DOHH2 (cell line): ENCODE data around the gene CAB39.

Source experiments
- H3F3A ChIP-seq: fragments of 200-600 bp; sonication (generic), shearing (Covaris generic); 2 replicates; pipeline ENCODE4 v1.6.0; 2016; ENCODE audit warnings: antibody characterized with exemption, mild to moderate bottlenecking; ENCODE audit not compliant: control insufficient read depth, insufficient read depth
- H3K27ac ChIP-seq: fragments of 200-600 bp; sonication (generic); 2 replicates; pipeline ENCODE4 v1.5.1; 2014; ENCODE audit warnings: low read depth, mild to moderate bottlenecking, low read length, moderate library complexity
- H3K27me3 ChIP-seq: fragments of 200-600 bp; sonication (generic); 2 replicates; pipeline ENCODE4 v1.6.1; 2014; ENCODE audit warnings: mild to moderate bottlenecking, low read length, mixed read lengths; ENCODE audit not compliant: control insufficient read depth
- H3K36me3 ChIP-seq: fragments of 200-600 bp; sonication (generic); 2 replicates; pipeline ENCODE4 v1.6.1; 2014; ENCODE audit warnings: mild to moderate bottlenecking, low read length, moderate library complexity, mixed read lengths; ENCODE audit not compliant: control insufficient read depth
- H3K4me1 ChIP-seq: fragments of 200-600 bp; sonication (generic); 2 replicates; pipeline ENCODE4 v1.6.1; 2014; ENCODE audit warnings: mild to moderate bottlenecking, low read length, mixed read lengths; ENCODE audit not compliant: control insufficient read depth
- H3K4me2 ChIP-seq: fragments of 200-600 bp; sonication (generic); 2 replicates; pipeline ENCODE4 v1.6.0; 2014; ENCODE audit warnings: mild to moderate bottlenecking, low read length, moderate library complexity
- H3K4me3 ChIP-seq: fragments of 200-600 bp; sonication (generic); 2 replicates; pipeline ENCODE4 v1.5.1; 2014; ENCODE audit warnings: mild to moderate bottlenecking, low read length, mixed read lengths
- H3K79me2 ChIP-seq: fragments of 200-600 bp; sonication (generic); 2 replicates; pipeline ENCODE4 v1.6.1; 2014; ENCODE audit warnings: mild to moderate bottlenecking, low read length, mixed read lengths; ENCODE audit not compliant: control insufficient read depth
- H3K9me2 ChIP-seq: fragments of 200-600 bp; sonication (generic); replicated peaks from 2 replicates; pipeline ENCODE4 v1.6.1; 2014; ENCODE audit warnings: mild to moderate bottlenecking, low read length, mixed read lengths; ENCODE audit not compliant: control insufficient read depth
- H3K9me3 ChIP-seq: fragments of 200-600 bp; sonication (generic); 2 replicates; pipeline ENCODE4 v1.6.1; 2014; ENCODE audit warnings: antibody characterized with exemption, low read length, mixed read lengths; ENCODE audit not compliant: control insufficient read depth, insufficient read depth
- H4K20me1 ChIP-seq: fragments of 200-600 bp; sonication (generic); 2 replicates; pipeline ENCODE4 v1.6.0; 2014; ENCODE audit warnings: low read depth, mild to moderate bottlenecking, antibody characterized with exemption, low read length, moderate library complexity; ENCODE audit not compliant: control insufficient read depth, insufficient read depth
- CTCF ChIP-seq: fragments of 200-600 bp; sonication (generic); IDR thresholded peaks from one replicate; pipeline ENCODE4 v1.5.1; 2014; ENCODE audit warnings: antibody characterized with exemption, mild to moderate bottlenecking, low read depth, low read length; ENCODE audit not compliant: poor library complexity, severe bottlenecking
- EZH2phosphoT487 ChIP-seq: fragments of 200-600 bp; sonication (generic); IDR thresholded peaks from 2 replicates; pipeline ENCODE4 v1.6.1; 2017; ENCODE audit warnings: borderline replicate concordance, mild to moderate bottlenecking, antibody characterized with exemption, low read length, moderate library complexity, mixed read lengths

The CAB39 gene

GRCh38 chr2:230762317-230762896 lies 49.8 kb downstream of the CAB39 start:
- no peak overlapping the region for H3K4me3 ChIP-seq
- H3K4me1 ChIP-seq: peaks cover 8% of the 10 kb centered on the region
- 0 out of 2 replicates have a peak, but pooled peaks cover 4% of the 10 kb centered on the region for H4K20me1 ChIP-seq
- H3K27ac ChIP-seq: no peak overlapping the region
- H3K9me2 ChIP-seq: no peaks in the 10 kb centered on the region
- H3K79me2 ChIP-seq: peaks cover 23% of the 10 kb centered on the region
- H3K4me2 ChIP-seq: no peak overlapping the region
- no peaks in the 10 kb centered on the region for H3K9me3 ChIP-seq
- H3K36me3 ChIP-seq: peaks cover 47% of the 10 kb centered on the region
- TF ChIP-seq EZH2phosphoT487 (no peak), CTCF (peak; percentile 63)
- H3F3A ChIP-seq: no peaks in the 10 kb centered on the region
- H3K27me3 ChIP-seq: no peaks in the 10 kb centered on the region

- H4K20me1 ChIP-seq: 0 out of 2 replicates have a peak, but pooled peaks cover 4% of the 10 kb centered on the region
- H3K9me2 ChIP-seq: no peaks in the 10 kb centered on the region
- H3F3A ChIP-seq: no peaks in the 10 kb centered on the region
- H3K9me3 ChIP-seq: no peaks in the 10 kb centered on the region
- H3K79me2 ChIP-seq: peaks cover 4% of the 10 kb centered on the region
- H3K4me3 ChIP-seq: no peak overlapping the region
- no peaks in the 10 kb centered on the region for H3K27me3 ChIP-seq
- H3K4me1 ChIP-seq: peaks cover 6% of the 10 kb centered on the region
- peaks cover 53% of the 10 kb centered on the region for H3K36me3 ChIP-seq
- H3K4me2 ChIP-seq: no peak overlapping the region
- H3K27ac ChIP-seq: no peak overlapping the region
- no peak for TF ChIP-seq EZH2phosphoT487
- no peak for TF ChIP-seq CTCF
Observed at GRCh38 chr2:230764346-230764745, 51.7 kb downstream of the CAB39 start.

GRCh38 chr2:230765611-230766300 lies 53.1 kb downstream of the CAB39 start:
- H3K9me2 ChIP-seq: no peaks in the 10 kb centered on the region
- H3K27ac ChIP-seq: no peak overlapping the region
- H3K36me3 ChIP-seq: peaks cover 48% of the 10 kb centered on the region

More at GRCh38 chr2:230765611-230766300, 53.1 kb downstream of the CAB39 start:
- Histone ChIP-seq H3K27me3 (no peaks in the 10 kb centered on the region), H3F3A (peaks cover 3% of the 10 kb centered on the region; the same call in 1 of the 2 replicates), H3K4me1 (peaks cover 6% of the 10 kb centered on the region), H3K9me3 (no peaks in the 10 kb centered on the region), H3K4me2 (no peak overlapping the region), H4K20me1 (0 out of 2 replicates have a peak, but pooled peaks cover 4% of the 10 kb centered on the region), H3K4me3 (no peak overlapping the region), H3K79me2 (no peaks in the 10 kb centered on the region)
- no peak for TF ChIP-seq EZH2phosphoT487
- no peak for TF ChIP-seq CTCF
